ENCODE measurements around the gene BLVRB.
"Not testable (repeated sequence)": the region's sequence is repeated elsewhere in the genome, so short reads cannot be mapped to it uniquely, and the experiment has no call there.

BLVRB gene

DNA sequence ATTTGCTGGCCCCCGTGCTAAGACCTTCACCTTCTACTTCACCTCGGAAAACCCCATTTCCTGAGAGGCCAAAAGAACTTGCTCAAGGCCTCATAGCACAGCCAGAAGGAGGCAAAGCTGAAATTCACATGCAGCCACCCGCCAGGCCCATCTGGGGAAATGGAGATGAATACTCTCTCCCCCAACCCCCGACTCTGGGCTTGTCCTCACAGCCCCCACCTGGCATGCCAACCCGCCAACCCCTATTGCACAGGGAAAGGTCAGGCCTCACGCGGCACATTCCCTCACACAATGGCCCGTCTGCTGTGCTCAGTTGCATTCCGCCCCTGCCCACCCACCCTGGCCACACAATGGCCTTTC is 55.5 kb downstream of the BLVRB start:
- DNase-seq = no peak

DNA sequence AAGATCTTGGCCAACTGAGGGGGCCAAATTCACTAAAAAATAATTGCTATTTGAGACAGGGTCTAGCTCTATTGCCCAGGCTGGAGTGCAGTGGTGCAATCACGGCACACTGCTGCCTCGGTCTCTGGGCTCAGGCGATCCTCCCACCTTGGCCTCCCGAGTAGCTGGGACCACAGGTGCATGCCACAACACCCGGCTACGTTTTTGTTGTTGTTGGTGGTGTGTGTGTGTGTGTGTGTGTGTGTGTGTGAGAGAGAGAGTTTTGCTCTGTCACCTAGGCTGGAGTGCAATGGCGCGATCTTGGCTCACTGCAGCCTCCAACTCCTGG is 57.0 kb downstream of the BLVRB start:
- DNase-seq = not testable (repeated sequence)

DNA sequence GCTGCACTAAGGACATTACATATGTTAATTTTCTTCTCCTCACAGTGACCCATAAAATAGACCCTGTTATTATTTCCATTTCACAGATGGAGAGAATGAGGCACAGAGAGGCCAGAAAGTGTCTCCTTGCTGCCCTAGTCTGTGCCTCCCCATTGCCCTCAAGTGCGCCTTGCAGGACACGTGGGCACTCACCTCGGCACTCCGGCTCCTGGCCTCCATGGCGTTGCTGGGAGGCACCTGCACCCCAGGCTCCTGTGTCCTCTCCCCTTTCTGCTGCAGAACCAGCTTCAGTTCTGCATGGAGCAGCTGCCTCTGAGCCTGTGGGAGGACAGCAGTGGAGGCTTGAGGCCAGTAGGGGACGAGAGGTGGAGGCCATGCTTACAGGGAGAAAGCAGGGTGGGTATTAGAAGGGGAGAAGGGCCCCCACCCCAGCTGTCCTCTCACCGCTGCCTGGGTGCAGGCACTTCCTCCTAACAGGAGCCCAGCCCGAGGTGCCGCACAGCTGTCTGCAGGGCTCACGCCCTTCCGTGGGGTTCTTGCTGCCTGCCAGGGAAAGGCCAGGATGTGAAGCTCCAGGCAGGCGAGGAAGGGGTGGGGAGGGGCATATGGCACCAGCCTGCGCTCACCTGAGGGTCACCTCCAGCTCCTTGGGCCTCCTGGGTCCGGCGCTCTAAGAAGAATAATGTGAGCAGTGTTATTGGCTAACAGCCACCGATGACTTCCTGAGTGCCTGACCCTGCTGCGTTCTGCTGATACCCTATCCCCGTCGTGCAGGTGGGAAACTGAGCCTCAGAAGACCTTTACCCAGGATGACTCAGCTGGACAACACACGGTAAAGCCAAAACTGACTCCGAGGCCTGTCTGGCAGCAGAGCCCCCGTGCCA is 57.6 kb downstream of the BLVRB start:
- no peak for DNase-seq

GRCh38 chr19:40403262-40403984 is 62.1 kb downstream of the BLVRB start:
- DNase-seq = peak in 36 of 51 donors; percentile 1 to 66 (median 30)

DNA sequence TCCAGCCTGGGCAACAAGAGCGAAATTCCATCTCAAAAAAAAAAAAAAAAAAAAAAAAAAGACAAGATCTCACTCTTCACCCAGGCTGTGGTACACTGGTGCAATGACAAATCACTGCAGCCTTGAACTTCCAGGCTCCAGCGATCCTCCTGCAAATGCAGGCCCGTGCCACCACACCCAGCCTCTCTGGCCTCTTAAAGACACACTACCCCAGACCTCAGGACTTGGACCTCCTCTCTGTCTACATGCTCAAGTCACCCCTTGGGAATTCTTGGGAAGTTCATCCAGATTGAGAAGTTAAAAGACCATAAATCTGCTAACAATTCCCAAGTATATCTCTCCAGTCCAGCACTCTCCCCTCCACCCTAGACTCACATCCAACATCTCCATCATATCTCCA is 65.0 kb downstream of the BLVRB start:
- no peak for DNase-seq

GRCh38 chr19:40398417-40399131 is 67.0 kb downstream of the BLVRB start:
- DNase-seq = peak in 8 of 51 donors; percentile 1 to 40 (median 14)
